A673 (cell line): ENCODE results near the gene SST.

Experiments
- EZH2 ChIP-seq: fragments of 200-600 bp; sonication (generic); IDR thresholded peaks from 2 replicates; pipeline ENCODE4 v1.6.1; 2017; ENCODE audit warnings: borderline replicate concordance, low read depth, mild to moderate bottlenecking, mixed read lengths, antibody characterized with exemption, low read length; ENCODE audit not compliant: poor library complexity, severe bottlenecking
- TF ChIP-seq, protein P1 (sequence below): fragments of 300-800, 200-600 bp; sonication (generic); conservative IDR thresholded peaks from 2 replicates; pipeline ENCODE4 v1.5.1; 2017; ENCODE audit warnings: low read depth, mild to moderate bottlenecking, antibody characterized with exemption, low read length, moderate library complexity, mixed read lengths

DNA sequence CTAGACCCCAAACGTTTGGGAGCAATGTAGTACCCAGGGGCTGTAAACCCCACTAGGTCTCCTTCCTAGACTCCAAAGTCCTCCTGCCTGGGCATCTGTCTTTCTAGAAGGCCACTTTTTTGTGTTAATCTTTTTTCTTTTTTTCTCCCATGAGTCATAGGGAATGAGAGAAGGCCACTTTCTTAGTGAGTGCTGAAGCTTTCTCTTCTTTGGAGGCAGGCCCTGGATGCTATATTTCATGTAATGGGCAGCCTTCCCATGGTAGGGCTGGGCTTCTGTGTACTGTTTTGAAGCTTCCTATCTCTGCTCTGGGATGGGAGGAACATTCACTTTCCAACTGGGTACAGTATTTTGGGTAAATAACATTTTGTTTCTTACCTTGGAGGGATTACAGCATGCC, 47.4 kb upstream of the SST start:
- TF ChIP-seq, protein P1, sequence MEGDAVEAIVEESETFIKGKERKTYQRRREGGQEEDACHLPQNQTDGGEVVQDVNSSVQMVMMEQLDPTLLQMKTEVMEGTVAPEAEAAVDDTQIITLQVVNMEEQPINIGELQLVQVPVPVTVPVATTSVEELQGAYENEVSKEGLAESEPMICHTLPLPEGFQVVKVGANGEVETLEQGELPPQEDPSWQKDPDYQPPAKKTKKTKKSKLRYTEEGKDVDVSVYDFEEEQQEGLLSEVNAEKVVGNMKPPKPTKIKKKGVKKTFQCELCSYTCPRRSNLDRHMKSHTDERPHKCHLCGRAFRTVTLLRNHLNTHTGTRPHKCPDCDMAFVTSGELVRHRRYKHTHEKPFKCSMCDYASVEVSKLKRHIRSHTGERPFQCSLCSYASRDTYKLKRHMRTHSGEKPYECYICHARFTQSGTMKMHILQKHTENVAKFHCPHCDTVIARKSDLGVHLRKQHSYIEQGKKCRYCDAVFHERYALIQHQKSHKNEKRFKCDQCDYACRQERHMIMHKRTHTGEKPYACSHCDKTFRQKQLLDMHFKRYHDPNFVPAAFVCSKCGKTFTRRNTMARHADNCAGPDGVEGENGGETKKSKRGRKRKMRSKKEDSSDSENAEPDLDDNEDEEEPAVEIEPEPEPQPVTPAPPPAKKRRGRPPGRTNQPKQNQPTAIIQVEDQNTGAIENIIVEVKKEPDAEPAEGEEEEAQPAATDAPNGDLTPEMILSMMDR = no peak
- no peak for TF ChIP-seq EZH2
